Gastroesophageal sphincter (tissue), 4 donors: ENCODE measurements around the gene FCGBP. TPM values are rescaled to one million over a fixed set of nuclear protein-coding genes. Genes with fewer than 3 reads are reported as not detected.

ENCODE experiments used
- ATAC-seq: fragments of 150-250 bp; one replicate; pipeline ENCODE4 v1.9.1; 2016; ENCODE audit warnings: mild to moderate bottlenecking, moderate library complexity
- H3K27ac ChIP-seq, 4 donors: fragments of 200-600 bp; sonication (generic) in 3 of 4; 1 replicate in 3 of 4; 2 replicates in 1 of 4; pipeline ENCODE4 v1.5.1; 2016 to 2019
- H3K27me3 ChIP-seq: fragments of 200-600 bp; sonication (generic); one replicate; pipeline ENCODE4 v1.5.1; 2019
- H3K36me3 ChIP-seq, 2 donors: fragments of 200-600 bp; sonication (generic); one replicate each; pipeline ENCODE4 v1.5.1; 2019; ENCODE audit warnings: control low read depth in 1 of 2
- H3K4me1 ChIP-seq, 3 donors: fragments of 200-600 bp; sonication (generic); 1 replicate in 2 of 3; 2 replicates in 1 of 3; pipeline ENCODE4 v1.5.1; 2016 to 2019; ENCODE audit warnings: control low read depth in 2 of 3
- H3K4me3 ChIP-seq, 2 donors: fragments of 200-600 bp; sonication (generic); one replicate each; pipeline ENCODE4 v1.5.1; 2019; ENCODE audit warnings: mild to moderate bottlenecking in 1 of 2, moderate library complexity in 1 of 2
- H3K9me3 ChIP-seq, 3 donors: fragments of 200-600 bp; sonication (generic); one replicate each; pipeline ENCODE4 v1.5.1; 2017 to 2019; ENCODE audit warnings: control low read depth in 2 of 3
- CTCF ChIP-seq, 4 experiments: fragments of 200-600 bp in 2 of 4; fragments of 450-650 bp in 2 of 4; sonication (generic) in 1 of 4; IDR thresholded peaks; one replicate each; pipeline ENCODE4 v1.5.1; 2017 to 2019; ENCODE audit warnings: antibody characterized with exemption in 4 of 4, mild to moderate bottlenecking in 2 of 4, moderate library complexity in 2 of 4
- EP300 ChIP-seq: sonication (generic); formaldehyde crosslinking; IDR thresholded peaks from one replicate; pipeline ENCODE4 v1.6.1; 2017; ENCODE audit warnings: antibody characterized with exemption, mild to moderate bottlenecking
- POLR2A ChIP-seq, 2 donors: fragments of 450-650 bp; IDR thresholded peaks; one replicate each; pipeline ENCODE4 v1.6.1; 2017; ENCODE audit warnings: antibody characterized with exemption in 2 of 2, mild to moderate bottlenecking in 2 of 2, moderate library complexity in 1 of 2
- POLR2AphosphoS5 ChIP-seq: sonication (generic); formaldehyde crosslinking; IDR thresholded peaks from one replicate; pipeline ENCODE4 v1.6.1; 2017; ENCODE audit warnings: antibody characterized with exemption
- WGBS, 2 donors: methylation state at CpG; one replicate each; pipeline ENCODE4 v1.1.5; 2018; ENCODE audit warnings: low coverage in 1 of 2; 5-methylcytosine and 5-hydroxymethylcytosine counted together
- total RNA-seq, 4 donors: library from RNA; depleted of rRNA; stranded (reverse); fragments of >200 nt; gene quantifications; one replicate each; pipeline ENCODE4 v1.1.0, GENCODE V29; 2016

FCGBP gene
- total RNA-seq = 10 to 100 TPM in 2 of 4 donors, 1 to 10 TPM in 1, under 1 TPM in 1; 0.31 to 69.1 (median 8.2) TPM

- TF ChIP-seq CTCF (IDR thresholded peaks at IDR 0.05) (no peak), EP300 (no peak), POLR2A (IDR thresholded peaks at IDR 0.05) (no peak), POLR2AphosphoS5 (no peak)
- Histone ChIP-seq H3K27ac (no peak within 1 kb of the TSS), H3K36me3 (no peaks in the 10 kb centered on the region), H3K9me3 (peaks cover 0 to 8% (median 0%) of the 10 kb centered on the region in 3 donors), H3K4me1 (no peaks in the 10 kb centered on the region), H3K27me3 (peaks cover 31% of the 10 kb centered on the region), H3K4me3 (no peak within 1 kb of the TSS)
- WGBS, 2 donors = 86% methylated on average over 4 of the region's 5 CpGs; no CpG with 5 or more reads in 1 of the 2 donors
- ATAC-seq = no peak
These were observed at the start of gene FCGBP for GRCh38 chr19:39934584-39935363. Gene FCGBP, minus strand, starts transcription at chr19:39934634.

DNA sequence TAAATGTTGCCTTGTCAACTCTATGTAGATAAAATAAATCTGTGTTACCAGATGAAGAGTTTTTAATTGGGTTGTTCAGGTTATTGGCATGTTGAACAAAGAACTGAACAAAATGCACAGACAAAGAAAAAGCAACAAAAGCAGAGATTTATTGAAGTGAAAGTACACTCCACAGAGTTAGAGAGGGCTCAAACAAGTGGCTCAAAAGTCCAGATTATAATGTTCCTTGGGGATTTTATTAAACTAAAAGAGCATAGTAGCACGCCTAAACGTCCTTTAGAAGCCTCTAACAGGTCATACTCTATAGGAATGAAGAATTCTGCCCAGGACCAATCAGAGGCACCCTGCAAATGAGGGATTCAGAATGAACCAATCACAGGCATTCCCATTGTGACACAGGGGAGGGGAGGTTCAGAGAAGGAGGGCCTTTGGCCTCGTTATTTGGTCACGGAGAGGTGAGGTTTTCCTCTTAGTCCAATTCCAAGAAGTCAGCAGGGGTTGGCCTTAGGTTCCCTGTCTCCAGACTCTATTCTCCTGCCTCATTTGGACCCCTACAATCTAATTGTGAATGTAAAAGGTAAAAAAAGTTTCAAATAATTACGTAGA is 49.4 kb upstream of the FCGBP start:
- no peak overlapping the region for H3K4me3 ChIP-seq
- no peak overlapping the region for H3K27ac ChIP-seq
- ATAC-seq = no peak
- peaks cover 2 to 24% (median 2%) of the 10 kb centered on the region in 3 donors for H3K9me3 ChIP-seq
- TF ChIP-seq POLR2AphosphoS5 (no peak), POLR2A (IDR thresholded peaks at IDR 0.05) (no peak), CTCF (IDR thresholded peaks at IDR 0.05) (no peak), EP300 (no peak)
- no peaks in the 10 kb centered on the region for H3K4me1 ChIP-seq
- no peaks in the 10 kb centered on the region for H3K27me3 ChIP-seq
- 86 to 100% methylated on average over 5 of the region's 5 CpGs for WGBS, 2 donors
- peaks cover 0 to 51% of the 10 kb centered on the region in 2 donors for H3K36me3 ChIP-seq

DNA sequence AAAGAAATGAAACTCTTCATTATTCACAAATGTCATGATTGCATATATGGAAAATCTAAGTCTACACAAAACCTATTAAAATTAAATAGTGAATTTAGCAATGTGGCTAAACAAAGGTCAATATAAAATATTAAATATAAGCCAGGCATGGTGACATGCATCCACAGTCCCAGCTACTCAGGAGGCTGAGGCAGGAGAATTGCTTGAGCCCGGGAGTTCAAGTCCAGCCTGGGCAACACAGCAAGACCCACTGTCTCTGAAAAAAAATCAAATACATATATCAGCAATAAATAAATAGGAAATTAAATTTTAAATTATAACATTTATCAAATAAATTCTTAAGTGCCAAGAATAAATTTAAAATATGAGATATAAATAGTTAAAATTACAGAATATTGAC is 48.4 kb upstream of the FCGBP start:
- Histone ChIP-seq H3K27me3 (no peaks in the 10 kb centered on the region), H3K27ac (no peak overlapping the region), H3K9me3 (peaks cover 2 to 24% (median 2%) of the 10 kb centered on the region in 3 donors), H3K4me1 (no peaks in the 10 kb centered on the region), H3K4me3 (no peak overlapping the region), H3K36me3 (peaks cover 0 to 60% of the 10 kb centered on the region in 2 donors)
- no peak for ATAC-seq
- TF ChIP-seq EP300 (no peak), POLR2AphosphoS5 (no peak), POLR2A (IDR thresholded peaks at IDR 0.05) (no peak), CTCF (IDR thresholded peaks at IDR 0.05) (no peak)
- 100% methylated on average over 1 of the region's 1 CpG for WGBS, 2 donors

DNA sequence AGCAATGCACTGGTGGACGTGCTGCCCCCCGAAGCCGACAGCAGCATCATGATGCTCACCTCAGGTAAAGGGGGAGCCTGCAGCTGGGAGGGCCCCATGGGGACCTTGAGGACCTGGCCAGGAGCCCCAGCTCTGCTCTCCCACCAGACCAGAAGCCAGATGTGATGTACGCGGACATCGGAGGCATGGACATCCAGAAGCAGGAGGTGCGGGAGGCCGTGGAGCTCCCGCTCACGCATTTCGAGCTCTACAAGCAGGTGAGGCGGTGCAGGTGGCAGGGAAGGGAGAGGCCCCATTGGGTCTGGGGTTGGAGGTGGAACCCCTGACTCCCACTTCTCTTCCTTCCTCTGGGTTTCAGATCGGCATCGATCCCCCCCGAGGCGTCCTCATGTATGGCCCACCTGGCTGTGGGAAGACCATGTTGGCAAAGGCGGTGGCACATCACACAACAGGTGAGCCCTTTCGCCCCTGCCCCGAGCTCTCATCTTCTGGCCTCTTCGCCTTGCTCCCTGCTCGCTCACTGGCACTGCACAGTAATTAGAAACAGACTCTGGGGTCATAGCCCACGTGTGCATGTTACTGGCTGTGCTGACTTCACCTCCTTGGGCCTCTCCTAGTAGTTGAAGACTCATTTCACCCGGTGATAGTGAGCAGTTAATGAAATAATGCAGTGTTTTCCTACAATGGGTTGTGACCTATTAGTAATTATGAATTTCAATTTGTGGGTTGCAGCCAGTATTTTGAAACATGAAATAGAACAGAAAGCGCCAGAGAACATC is 40.1 kb upstream of the FCGBP start:
- WGBS, 2 donors = 90 to 100% methylated on average over 1 to 9 of the region's 24 CpGs

More for the DNA sequence above, 40.1 kb upstream of the FCGBP start:
- H3K4me3 ChIP-seq = no peak overlapping the region
- no peaks in the 10 kb centered on the region for H3K27me3 ChIP-seq
- ATAC-seq = no peak
- H3K9me3 ChIP-seq = no peaks in the 10 kb centered on the region
- H3K36me3 ChIP-seq = peaks cover 0 to 74% of the 10 kb centered on the region in 2 donors
- H3K27ac ChIP-seq = no peak overlapping the region
- peaks cover 0 to 32% (median 8%) of the 10 kb centered on the region in 3 donors for H3K4me1 ChIP-seq
- TF ChIP-seq EP300 = no peak
- TF ChIP-seq POLR2AphosphoS5 = no peak
- no peak for TF ChIP-seq CTCF (IDR thresholded peaks at IDR 0.05)
- no peak for TF ChIP-seq POLR2A (IDR thresholded peaks at IDR 0.05)
